Astrocyte (in vitro differentiated cells and primary cell): ENCODE results near the gene OR2A25. TPM values are rescaled to one million over a fixed set of nuclear protein-coding genes. Genes with fewer than 3 reads are reported as not detected.

Source experiments
- DNase-seq: peaks from one replicate; pipeline ENCODE4 v3.0.0-alpha.2; 2010; ENCODE audit warnings: low read depth
- FAIRE-seq: peaks from 2 replicates; lab custom pipeline; 2011; peaks lifted over from hg19 to GRCh38; lab: Jason Lieb, UNC
- H2AFZ ChIP-seq: 2 replicates; pipeline ENCODE4 v1.6.0; 2012; ENCODE audit warnings: low read depth, low read length, inconsistent platforms
- H3K27ac ChIP-seq: 2 replicates; pipeline ENCODE4 v1.5.1; 2011; ENCODE audit warnings: low read depth, low read length, inconsistent platforms
- H3K27me3 ChIP-seq: 2 replicates; pipeline ENCODE4 v1.6.0; 2011; ENCODE audit warnings: low read length, inconsistent platforms; ENCODE audit not compliant: insufficient read depth
- H3K36me3 ChIP-seq: 2 replicates; pipeline ENCODE4 v1.5.1; 2011; ENCODE audit warnings: low read length, inconsistent platforms; ENCODE audit not compliant: insufficient read depth
- H3K4me1 ChIP-seq: 2 replicates; pipeline ENCODE4 v1.5.1; 2011; ENCODE audit warnings: low read length, inconsistent platforms; ENCODE audit not compliant: insufficient read depth
- H3K4me2 ChIP-seq: 2 replicates; pipeline ENCODE4 v1.6.0; 2012; ENCODE audit warnings: low read length, inconsistent platforms
- H3K4me3 ChIP-seq: 2 replicates; pipeline ENCODE4 v1.5.1; 2011; ENCODE audit warnings: low read depth, mild to moderate bottlenecking, low read length, inconsistent platforms; ENCODE audit not compliant: insufficient read depth
- H3K79me2 ChIP-seq: 2 replicates; pipeline ENCODE4 v1.6.0; 2012; ENCODE audit warnings: mild to moderate bottlenecking, low read length, inconsistent platforms; ENCODE audit not compliant: insufficient read depth
- H3K9ac ChIP-seq: 2 replicates; pipeline ENCODE4 v1.6.0; 2012; ENCODE audit warnings: mild to moderate bottlenecking, low read length, inconsistent platforms
- H3K9me3 ChIP-seq: 2 replicates; pipeline ENCODE4 v1.5.1; 2012; ENCODE audit warnings: low read depth, mild to moderate bottlenecking, low read length, inconsistent platforms; ENCODE audit not compliant: insufficient read depth
- H4K20me1 ChIP-seq: 2 replicates; pipeline ENCODE4 v1.6.0; 2012; ENCODE audit warnings: low read length, inconsistent platforms; ENCODE audit not compliant: insufficient read depth
- H3K27ac Mint-ChIP-seq: one replicate; pipeline ENCODE4 v1.8.0; 2021; ENCODE audit warnings: mild to moderate bottlenecking, mixed read lengths; ENCODE audit not compliant: unreplicated experiment
- H3K27me3 Mint-ChIP-seq: one replicate; pipeline ENCODE4 v1.8.0; 2021; ENCODE audit warnings: low read depth, mixed read lengths; ENCODE audit not compliant: unreplicated experiment
- H3K36me3 Mint-ChIP-seq: one replicate; pipeline ENCODE4 v1.8.0; 2021; ENCODE audit warnings: low read depth, mixed read lengths; ENCODE audit not compliant: unreplicated experiment
- H3K4me1 Mint-ChIP-seq: one replicate; pipeline ENCODE4 v1.8.0; 2021; ENCODE audit warnings: low read depth, mixed read lengths; ENCODE audit not compliant: unreplicated experiment
- H3K4me3 Mint-ChIP-seq: one replicate; pipeline ENCODE4 v1.8.0; 2021; ENCODE audit warnings: mild to moderate bottlenecking, moderate library complexity, mixed read lengths; ENCODE audit not compliant: unreplicated experiment
- H3K9me3 Mint-ChIP-seq: one replicate; pipeline ENCODE4 v1.8.0; 2021; ENCODE audit warnings: mild to moderate bottlenecking, mixed read lengths; ENCODE audit not compliant: unreplicated experiment
- EZH2 ChIP-seq: IDR thresholded peaks from 2 replicates; pipeline ENCODE4 v1.6.1; 2012; ENCODE audit warnings: mild to moderate bottlenecking, low read length, inconsistent platforms; ENCODE audit not compliant: insufficient read depth
- total RNA-seq: library from RNA; stranded (reverse); gene quantifications from 2 replicates; pipeline ENCODE4 v1.2.1, GENCODE V29; 2021
- TF ChIP-seq, protein P1 (sequence below): IDR thresholded peaks from 2 replicates; pipeline ENCODE4 v1.5.1; 2011; ENCODE audit warnings: low read depth, mild to moderate bottlenecking, inconsistent platforms, low read length, moderate library complexity; ENCODE audit not compliant: insufficient read depth

The OR2A25 gene
- total RNA-seq, 1 donor from 2014 or later: not detected

DNA sequence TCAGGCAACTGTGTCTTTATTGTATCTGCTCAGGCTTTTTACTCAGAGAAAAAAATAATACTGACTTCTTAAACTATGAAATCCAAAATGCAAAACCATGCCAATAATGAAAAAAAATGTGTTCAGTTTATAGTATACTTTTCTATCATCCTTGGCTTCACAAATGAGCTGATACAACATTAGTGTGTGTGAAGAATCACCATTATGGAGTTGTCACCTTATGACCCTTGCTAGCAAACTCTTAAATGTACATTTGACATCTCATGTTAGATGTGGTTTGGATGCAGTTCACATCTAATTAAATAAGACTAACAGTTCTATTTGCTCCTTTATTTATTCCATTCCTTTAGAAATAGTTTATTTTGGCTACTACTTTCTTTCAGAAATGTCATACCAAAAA, 35.6 kb downstream of the OR2A25 start:
- H3K36me3 ChIP-seq: no peaks in the 10 kb centered on the region
- H4K20me1 ChIP-seq: no peaks in the 10 kb centered on the region
- no peak overlapping the region for H3K4me2 ChIP-seq
- FAIRE-seq: no peak
- no peak overlapping the region for H3K4me3 ChIP-seq
- no peaks in the 10 kb centered on the region for H3K27me3 ChIP-seq
- no peak overlapping the region for H3K27ac ChIP-seq
- no peak for DNase-seq
- no peaks in the 10 kb centered on the region for H3K27me3 Mint-ChIP-seq
- no peaks in the 10 kb centered on the region for H3K9me3 ChIP-seq
- no peaks in the 10 kb centered on the region for H3K9me3 Mint-ChIP-seq
- no peak overlapping the region for H3K9ac ChIP-seq
- H3K4me3 Mint-ChIP-seq: no peak overlapping the region
- no peak overlapping the region for H2AFZ ChIP-seq
- H3K36me3 Mint-ChIP-seq: no peaks in the 10 kb centered on the region
- no peak overlapping the region for H3K27ac Mint-ChIP-seq
- H3K4me1 Mint-ChIP-seq: no peaks in the 10 kb centered on the region
- no peak for TF ChIP-seq EZH2
- TF ChIP-seq, protein P1, sequence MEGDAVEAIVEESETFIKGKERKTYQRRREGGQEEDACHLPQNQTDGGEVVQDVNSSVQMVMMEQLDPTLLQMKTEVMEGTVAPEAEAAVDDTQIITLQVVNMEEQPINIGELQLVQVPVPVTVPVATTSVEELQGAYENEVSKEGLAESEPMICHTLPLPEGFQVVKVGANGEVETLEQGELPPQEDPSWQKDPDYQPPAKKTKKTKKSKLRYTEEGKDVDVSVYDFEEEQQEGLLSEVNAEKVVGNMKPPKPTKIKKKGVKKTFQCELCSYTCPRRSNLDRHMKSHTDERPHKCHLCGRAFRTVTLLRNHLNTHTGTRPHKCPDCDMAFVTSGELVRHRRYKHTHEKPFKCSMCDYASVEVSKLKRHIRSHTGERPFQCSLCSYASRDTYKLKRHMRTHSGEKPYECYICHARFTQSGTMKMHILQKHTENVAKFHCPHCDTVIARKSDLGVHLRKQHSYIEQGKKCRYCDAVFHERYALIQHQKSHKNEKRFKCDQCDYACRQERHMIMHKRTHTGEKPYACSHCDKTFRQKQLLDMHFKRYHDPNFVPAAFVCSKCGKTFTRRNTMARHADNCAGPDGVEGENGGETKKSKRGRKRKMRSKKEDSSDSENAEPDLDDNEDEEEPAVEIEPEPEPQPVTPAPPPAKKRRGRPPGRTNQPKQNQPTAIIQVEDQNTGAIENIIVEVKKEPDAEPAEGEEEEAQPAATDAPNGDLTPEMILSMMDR: no peak
- H3K4me1 ChIP-seq: no peaks in the 10 kb centered on the region
- no peaks in the 10 kb centered on the region for H3K79me2 ChIP-seq

DNA sequence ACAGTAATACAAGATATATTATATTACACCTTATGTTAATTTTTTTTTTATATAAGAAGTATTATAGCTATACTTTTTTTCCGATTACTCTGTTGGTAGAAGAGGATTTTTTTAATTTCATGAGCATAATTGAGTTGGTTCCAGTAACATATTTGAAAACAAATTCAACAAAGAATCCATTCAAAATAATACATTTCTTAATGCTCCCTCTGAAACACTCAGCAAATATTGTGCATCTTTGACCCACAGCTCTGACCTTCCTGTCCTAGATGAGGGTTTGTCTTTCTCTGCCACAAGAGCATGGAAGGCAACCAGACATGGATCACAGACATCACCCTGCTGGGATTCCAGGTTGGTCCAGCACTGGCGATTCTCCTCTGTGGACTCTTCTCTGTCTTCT, 39.7 kb downstream of the OR2A25 start, which contains the start of gene OR2A2:
Gene OR2A2, plus strand, starts transcription at position 301 of the 400 bp plus-strand sequence. Its CDS starts 0 bp downstream, at position 301.
- no peaks in the 10 kb centered on the region for H3K9me3 ChIP-seq
- no peak within 1 kb of the TSS for H3K4me3 ChIP-seq
- no peaks in the 10 kb centered on the region for H3K27me3 Mint-ChIP-seq
- H3K36me3 Mint-ChIP-seq: no peaks in the 10 kb centered on the region
- no peak within 1 kb of the TSS for H2AFZ ChIP-seq
- H3K79me2 ChIP-seq: no peaks in the 10 kb centered on the region
- H4K20me1 ChIP-seq: no peaks in the 10 kb centered on the region
- no peaks in the 10 kb centered on the region for H3K4me1 Mint-ChIP-seq
- DNase-seq: no peak
- no peak within 1 kb of the TSS for H3K27ac Mint-ChIP-seq
- H3K36me3 ChIP-seq: no peaks in the 10 kb centered on the region
- no peaks in the 10 kb centered on the region for H3K27me3 ChIP-seq
- H3K9ac ChIP-seq: no peak within 1 kb of the TSS
- no peak within 1 kb of the TSS for H3K4me2 ChIP-seq
- H3K4me1 ChIP-seq: no peaks in the 10 kb centered on the region
- no peak within 1 kb of the TSS for H3K4me3 Mint-ChIP-seq
- TF ChIP-seq, protein P1: no peak
- no peak for TF ChIP-seq EZH2
- no peak within 1 kb of the TSS for H3K27ac ChIP-seq
- FAIRE-seq: no peak
- no peaks in the 10 kb centered on the region for H3K9me3 Mint-ChIP-seq

DNA sequence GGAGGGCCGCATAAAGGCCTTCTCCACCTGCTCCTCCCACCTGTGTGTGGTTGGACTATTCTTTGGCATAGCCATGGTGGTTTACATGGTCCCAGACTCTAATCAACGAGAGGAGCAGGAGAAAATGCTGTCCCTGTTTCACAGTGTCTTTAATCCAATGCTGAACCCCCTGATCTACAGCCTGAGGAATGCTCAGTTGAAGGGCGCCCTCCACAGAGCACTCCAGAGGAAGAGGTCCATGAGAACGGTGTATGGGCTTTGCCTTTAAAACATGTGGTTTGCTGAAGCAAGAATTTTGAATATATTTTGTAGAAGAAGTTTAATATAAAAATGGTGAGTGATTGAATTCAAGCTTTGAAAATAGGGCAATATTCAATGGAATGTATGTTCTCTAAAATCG, 40.7 kb downstream of the OR2A25 start:
- H3K9ac ChIP-seq: no peak overlapping the region
- Mint-ChIP-seq H3K36me3 (no peaks in the 10 kb centered on the region), H3K4me3 (no peak overlapping the region), H3K27ac (no peak overlapping the region), H3K27me3 (no peaks in the 10 kb centered on the region), H3K9me3 (no peaks in the 10 kb centered on the region), H3K4me1 (no peaks in the 10 kb centered on the region)
- DNase-seq (no peak), FAIRE-seq (no peak)
- H3K9me3 ChIP-seq: no peaks in the 10 kb centered on the region
- H2AFZ ChIP-seq: no peak overlapping the region
- no peaks in the 10 kb centered on the region for H4K20me1 ChIP-seq
- no peaks in the 10 kb centered on the region for H3K79me2 ChIP-seq
- H3K4me3 ChIP-seq: no peak overlapping the region
- H3K36me3 ChIP-seq: no peaks in the 10 kb centered on the region
- no peak overlapping the region for H3K4me2 ChIP-seq
- no peaks in the 10 kb centered on the region for H3K4me1 ChIP-seq
- H3K27ac ChIP-seq: no peak overlapping the region
- TF ChIP-seq, protein P1: no peak
- no peak for TF ChIP-seq EZH2
- H3K27me3 ChIP-seq: no peaks in the 10 kb centered on the region
